Mucosa of rectum (tissue), 2 donors: ENCODE measurements around the gene HEXD.
A peak's percentile ranks its signal among the peaks of the same experiment; 100 is the strongest.
"Not testable (repeated sequence)": the region's sequence is repeated elsewhere in the genome, so short reads cannot be mapped to it uniquely, and the experiment has no call there.

ENCODE experiments used
- H3K27ac ChIP-seq, 2 donors: one replicate each; pipeline ENCODE4 v1.7.0; 2013; ENCODE audit warnings: inconsistent platforms in 2 of 2, low read depth in 2 of 2, low read length in 2 of 2
- H3K27me3 ChIP-seq, 2 donors: one replicate each; pipeline ENCODE4 v1.7.0; 2013; ENCODE audit warnings: low read length in 2 of 2; ENCODE audit not compliant: control insufficient read depth in 2 of 2, insufficient read depth in 2 of 2
- H3K36me3 ChIP-seq, 2 donors: one replicate each; pipeline ENCODE4 v1.7.0; 2013; ENCODE audit warnings: low read length in 2 of 2; ENCODE audit not compliant: control insufficient read depth in 2 of 2, insufficient read depth in 2 of 2
- H3K4me1 ChIP-seq, 2 donors: one replicate each; pipeline ENCODE4 v1.7.0; 2013; ENCODE audit warnings: low read length in 2 of 2, mild to moderate bottlenecking in 1 of 2; ENCODE audit not compliant: control insufficient read depth in 2 of 2, insufficient read depth in 2 of 2
- H3K4me3 ChIP-seq, 2 donors: one replicate each; pipeline ENCODE4 v1.7.0; 2013; ENCODE audit warnings: low read length in 2 of 2
- H3K9ac ChIP-seq, 2 donors: one replicate each; pipeline ENCODE4 v1.7.0; 2013; ENCODE audit warnings: low read length in 2 of 2, low read depth in 1 of 2, mild to moderate bottlenecking in 1 of 2
- H3K9me3 ChIP-seq, 2 donors: one replicate each; pipeline ENCODE4 v1.7.0; 2013; ENCODE audit warnings: low read length in 2 of 2; ENCODE audit not compliant: control insufficient read depth in 2 of 2
- donor health status: healthy.
- donor health status: Normal muscosa, but diverticular disease.

The HEXD gene

DNA sequence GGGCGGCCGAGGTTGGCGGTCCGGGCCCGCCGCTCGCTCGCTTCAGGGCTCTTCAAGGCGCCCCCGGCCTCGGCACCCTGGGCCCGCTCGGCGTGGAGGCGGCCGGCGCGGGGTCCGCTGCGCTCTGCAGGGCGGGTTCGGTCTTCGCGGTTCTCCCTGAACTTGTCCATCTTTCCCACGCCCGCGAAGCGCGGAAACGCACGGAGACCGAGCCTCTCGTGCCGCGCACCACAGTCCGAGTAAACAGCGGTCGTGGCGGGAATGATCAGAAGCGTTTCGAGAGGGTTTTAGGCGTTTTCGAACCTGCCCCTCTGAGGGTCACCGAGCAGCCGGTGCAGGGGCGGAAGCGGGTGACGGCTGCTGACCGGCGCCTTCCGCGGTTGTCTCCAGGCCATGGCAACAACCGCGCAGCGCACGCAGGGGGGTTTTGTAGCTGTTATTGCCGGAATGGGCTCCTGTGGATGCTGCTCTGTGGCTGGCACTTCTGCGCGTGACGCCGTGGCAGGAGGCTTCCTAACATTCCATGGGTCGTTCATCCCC lies 40.8 kb downstream of the HEXD start:
- Histone ChIP-seq H3K36me3 (peaks cover 6 to 25% of the 10 kb centered on the region in 2 donors), H3K27me3 (no peaks in the 10 kb centered on the region), H3K27ac (peak overlapping the region; percentile 100), H3K4me1 (peaks cover 19% of the 10 kb centered on the region in 2 donors), H3K9me3 (no peaks in the 10 kb centered on the region), H3K4me3 (peak overlapping the region; percentile 77 to 89), H3K9ac (peak overlapping the region; percentile 77 to 98)

DNA sequence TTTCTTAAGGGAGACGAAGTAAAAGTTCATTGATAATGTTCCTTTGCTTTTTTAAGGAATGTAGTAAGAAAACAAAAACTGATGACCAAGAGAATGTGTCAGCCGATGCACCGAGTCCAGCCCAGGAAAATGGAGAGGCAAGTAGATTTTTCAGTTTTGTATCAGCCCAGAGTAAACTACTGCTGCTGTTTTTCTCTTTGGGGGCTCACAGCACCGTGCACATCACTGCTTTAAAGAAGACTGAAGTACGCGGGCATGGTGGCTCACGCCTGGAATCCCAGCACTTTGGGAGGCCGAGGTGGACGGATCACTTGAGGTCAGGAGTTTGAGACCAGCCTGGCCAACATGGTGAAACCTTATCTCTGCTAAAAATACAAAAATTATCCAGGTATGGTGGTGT lies 41.8 kb downstream of the HEXD start:
- Histone ChIP-seq H3K4me1 (peaks cover 19% of the 10 kb centered on the region in 2 donors), H3K36me3 (peaks cover 14 to 35% of the 10 kb centered on the region in 2 donors)
- not testable (repeated sequence) for H3K27me3 ChIP-seq, H3K27ac ChIP-seq, H3K9me3 ChIP-seq, H3K4me3 ChIP-seq, H3K9ac ChIP-seq

DNA sequence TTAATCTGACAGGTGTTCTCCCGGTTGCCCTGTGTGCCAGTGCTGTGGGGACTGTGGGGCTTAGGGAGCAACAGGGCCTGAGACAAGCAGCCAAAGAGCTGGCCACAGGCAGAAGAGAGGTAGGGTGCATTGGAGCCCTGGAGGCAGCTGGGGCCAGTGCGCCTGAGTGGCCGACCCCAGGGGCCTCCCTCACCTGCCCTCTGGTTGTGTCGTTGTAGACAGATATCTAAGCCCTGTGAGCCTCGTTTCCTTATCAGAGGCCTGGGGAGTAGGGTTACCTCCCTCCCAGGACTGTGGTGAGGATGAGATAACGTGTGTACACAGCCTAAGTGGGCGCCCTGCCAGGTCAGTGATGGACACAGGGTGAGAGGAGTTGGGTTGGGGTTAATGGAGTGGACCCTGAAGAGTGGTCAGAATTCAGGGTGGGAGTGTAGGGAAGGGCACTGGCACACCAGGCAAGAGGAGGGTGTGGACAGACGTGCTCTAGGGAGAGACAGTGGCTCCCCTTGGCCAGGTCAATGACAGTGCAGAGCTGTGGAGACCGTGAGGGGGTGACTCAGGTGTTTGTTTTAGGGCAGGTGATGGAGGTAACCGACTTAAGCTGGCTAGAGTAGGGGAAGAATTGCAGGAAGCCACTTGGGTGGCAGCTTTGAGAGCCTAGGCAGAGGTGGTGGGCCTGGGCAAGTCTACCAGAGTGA lies 43.8 kb downstream of the HEXD start:
- peaks cover 25 to 46% of the 10 kb centered on the region in 2 donors for H3K36me3 ChIP-seq
- no peak overlapping the region for H3K4me3 ChIP-seq
- no peak overlapping the region for H3K27ac ChIP-seq
- H3K9ac ChIP-seq = no peak overlapping the region
- H3K4me1 ChIP-seq = peaks cover 18% of the 10 kb centered on the region in 2 donors
- no peaks in the 10 kb centered on the region for H3K9me3 ChIP-seq
- H3K27me3 ChIP-seq = no peaks in the 10 kb centered on the region

GRCh38 chr17:82463391-82463790 lies 45.2 kb downstream of the HEXD start:
- Histone ChIP-seq H3K36me3 (peaks cover 28 to 53% of the 10 kb centered on the region in 2 donors), H3K27ac (no peak overlapping the region), H3K9me3 (no peaks in the 10 kb centered on the region), H3K9ac (no peak overlapping the region), H3K27me3 (no peaks in the 10 kb centered on the region), H3K4me1 (peaks cover 8 to 9% of the 10 kb centered on the region in 2 donors), H3K4me3 (no peak overlapping the region)

GRCh38 chr17:82463925-82464566 lies 45.9 kb downstream of the HEXD start:
- Histone ChIP-seq H3K9me3 (no peaks in the 10 kb centered on the region), H3K27ac (no peak overlapping the region), H3K4me1 (peaks cover 6 to 9% of the 10 kb centered on the region in 2 donors), H3K27me3 (no peaks in the 10 kb centered on the region), H3K9ac (no peak overlapping the region), H3K36me3 (peaks cover 35 to 58% of the 10 kb centered on the region in 2 donors), H3K4me3 (no peak overlapping the region)

GRCh38 chr17:82464567-82464929 lies 46.4 kb downstream of the HEXD start:
- Histone ChIP-seq H3K9ac (no peak overlapping the region), H3K36me3 (peaks cover 38 to 62% of the 10 kb centered on the region in 2 donors), H3K9me3 (no peaks in the 10 kb centered on the region), H3K4me1 (peaks cover 1 to 4% of the 10 kb centered on the region in 2 donors), H3K27ac (no peak overlapping the region), H3K27me3 (no peaks in the 10 kb centered on the region), H3K4me3 (no peak overlapping the region)

GRCh38 chr17:82465023-82465603 lies 47.0 kb downstream of the HEXD start:
- Histone ChIP-seq H3K36me3 (peaks cover 41 to 65% of the 10 kb centered on the region in 2 donors), H3K9ac (no peak overlapping the region), H3K27me3 (no peaks in the 10 kb centered on the region), H3K27ac (no peak overlapping the region), H3K9me3 (no peaks in the 10 kb centered on the region), H3K4me1 (no peaks in the 10 kb centered on the region), H3K4me3 (no peak overlapping the region)

DNA sequence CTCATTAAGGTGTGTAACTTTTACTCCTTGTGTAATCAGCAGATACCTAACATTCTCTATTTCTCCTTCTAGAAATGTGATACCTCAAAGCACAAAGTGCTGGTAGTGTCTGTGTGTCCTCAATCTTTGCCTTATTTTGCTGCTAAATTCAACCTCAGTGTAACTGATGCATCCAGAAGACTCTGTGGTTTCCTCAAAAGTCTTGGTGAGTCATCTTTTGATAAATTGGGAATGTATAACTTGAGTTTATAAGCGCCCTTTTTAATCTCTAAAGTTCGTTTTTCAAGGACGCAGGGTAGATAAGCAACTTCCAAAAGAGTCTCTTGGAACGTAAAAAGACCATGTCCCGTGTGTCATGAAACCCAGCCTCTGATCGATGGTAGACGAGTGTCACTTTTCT lies 50.5 kb downstream of the HEXD start:
- Histone ChIP-seq H3K4me1 (no peaks in the 10 kb centered on the region), H3K36me3 (peaks cover 43 to 46% of the 10 kb centered on the region in 2 donors), H3K4me3 (no peak overlapping the region), H3K9me3 (no peaks in the 10 kb centered on the region), H3K27ac (no peak overlapping the region), H3K9ac (no peak overlapping the region), H3K27me3 (no peaks in the 10 kb centered on the region)

DNA sequence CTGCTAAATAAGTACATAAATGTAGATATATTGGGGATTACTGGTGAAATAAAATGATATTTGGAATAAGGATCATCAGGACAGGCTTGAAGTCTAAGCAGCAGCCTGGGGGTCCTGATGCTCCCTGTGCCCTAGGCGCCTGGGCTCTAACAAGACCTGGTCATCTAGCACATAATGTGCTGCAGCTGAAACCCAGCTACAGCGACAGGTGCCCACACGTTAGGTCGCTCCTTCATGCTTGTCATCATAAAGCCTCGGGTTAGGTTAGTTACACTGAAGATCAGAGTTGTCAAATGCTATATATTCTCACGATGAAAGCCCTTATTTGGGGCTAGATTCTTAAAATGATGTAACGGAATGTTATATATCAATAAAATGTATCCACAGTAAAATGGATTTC lies 51.9 kb downstream of the HEXD start:
- Histone ChIP-seq H3K36me3 (peaks cover 38 to 42% of the 10 kb centered on the region in 2 donors), H3K4me3 (no peak overlapping the region), H3K9ac (no peak overlapping the region), H3K9me3 (no peaks in the 10 kb centered on the region), H3K27ac (no peak overlapping the region), H3K27me3 (no peaks in the 10 kb centered on the region), H3K4me1 (no peaks in the 10 kb centered on the region)
